ENCODE data around the gene CYTH4.

DNA sequence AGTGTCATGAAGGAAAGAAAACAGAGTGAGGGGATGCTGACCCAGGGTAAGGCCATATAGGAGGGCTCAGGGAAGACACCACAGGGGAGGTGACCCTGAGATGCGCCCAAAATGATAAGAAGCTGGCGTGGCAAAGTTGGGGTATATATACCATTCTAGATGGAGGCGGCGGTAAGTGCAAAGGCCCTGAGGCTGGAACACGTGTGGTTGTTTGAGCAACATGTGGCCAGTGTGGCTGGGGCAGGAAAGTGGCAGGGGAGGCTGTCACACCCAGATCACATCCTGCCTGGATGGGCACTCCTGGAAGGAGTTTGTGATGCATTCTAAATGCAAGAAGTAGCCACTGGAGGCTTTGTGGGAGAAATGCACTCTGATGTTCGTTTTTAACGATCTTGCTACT lies 70.2 kb downstream of the CYTH4 start:
- TF ChIP-seq POLR2A (IDR thresholded peaks at IDR 0.05; ENCODE audit: low read length) (no peak), GATA1 (IDR thresholded peaks at IDR 0.05; ENCODE audit: low read depth, low read length) (no peak)

Measured in erythroblast (primary cell).